GM19025 (cell line): ENCODE measurements around the gene DZIP1.
"Not testable (repeated sequence)": the region's sequence is repeated elsewhere in the genome, so short reads cannot be mapped to it uniquely, and the experiment has no call there.

Source experiments
- ATAC-seq: cut with Tn5 transposase; IDR thresholded peaks from one replicate; pipeline ENCODE4 v1.9.1; 2021; ENCODE audit warnings: mild to moderate bottlenecking, low read depth, moderate library complexity; ENCODE audit not compliant: unreplicated experiment

Gene DZIP1, protein sequence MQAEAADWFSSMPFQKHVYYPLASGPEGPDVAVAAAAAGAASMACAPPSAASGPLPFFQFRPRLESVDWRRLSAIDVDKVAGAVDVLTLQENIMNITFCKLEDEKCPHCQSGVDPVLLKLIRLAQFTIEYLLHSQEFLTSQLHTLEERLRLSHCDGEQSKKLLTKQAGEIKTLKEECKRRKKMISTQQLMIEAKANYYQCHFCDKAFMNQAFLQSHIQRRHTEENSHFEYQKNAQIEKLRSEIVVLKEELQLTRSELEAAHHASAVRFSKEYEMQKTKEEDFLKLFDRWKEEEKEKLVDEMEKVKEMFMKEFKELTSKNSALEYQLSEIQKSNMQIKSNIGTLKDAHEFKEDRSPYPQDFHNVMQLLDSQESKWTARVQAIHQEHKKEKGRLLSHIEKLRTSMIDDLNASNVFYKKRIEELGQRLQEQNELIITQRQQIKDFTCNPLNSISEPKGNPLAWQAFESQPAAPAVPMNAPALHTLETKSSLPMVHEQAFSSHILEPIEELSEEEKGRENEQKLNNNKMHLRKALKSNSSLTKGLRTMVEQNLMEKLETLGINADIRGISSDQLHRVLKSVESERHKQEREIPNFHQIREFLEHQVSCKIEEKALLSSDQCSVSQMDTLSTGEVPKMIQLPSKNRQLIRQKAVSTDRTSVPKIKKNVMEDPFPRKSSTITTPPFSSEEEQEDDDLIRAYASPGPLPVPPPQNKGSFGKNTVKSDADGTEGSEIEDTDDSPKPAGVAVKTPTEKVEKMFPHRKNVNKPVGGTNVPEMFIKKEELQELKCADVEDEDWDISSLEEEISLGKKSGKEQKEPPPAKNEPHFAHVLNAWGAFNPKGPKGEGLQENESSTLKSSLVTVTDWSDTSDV

DNA sequence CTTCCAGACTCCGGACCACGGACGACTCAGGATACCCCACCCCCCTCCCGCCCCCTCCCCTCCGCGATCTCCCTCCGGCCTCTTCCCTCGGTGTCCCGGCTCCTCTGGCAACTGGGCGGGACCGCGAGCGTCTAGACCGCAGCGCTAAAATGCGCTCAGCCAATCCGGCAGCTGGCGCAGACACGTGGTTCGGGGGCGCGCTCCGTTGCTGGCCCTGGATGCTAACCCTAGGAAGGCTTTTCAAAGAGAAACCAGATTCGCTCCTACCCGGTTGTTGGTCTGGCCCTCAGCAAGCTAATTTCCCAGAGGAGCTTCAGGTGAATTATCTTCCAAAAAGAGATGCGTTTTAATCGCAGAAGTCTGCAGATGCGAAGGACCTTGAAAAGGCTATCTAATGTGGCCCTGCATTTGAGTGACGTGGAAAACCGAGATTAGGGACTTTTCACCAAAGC lies at the start of gene DZIP1:
DZIP1 (minus strand) TSS at position 106 of the 452 bp plus-strand sequence. CDS start 2,677 bp downstream, outside the sequence.
- ATAC-seq, result peak; percentile 67

DNA sequence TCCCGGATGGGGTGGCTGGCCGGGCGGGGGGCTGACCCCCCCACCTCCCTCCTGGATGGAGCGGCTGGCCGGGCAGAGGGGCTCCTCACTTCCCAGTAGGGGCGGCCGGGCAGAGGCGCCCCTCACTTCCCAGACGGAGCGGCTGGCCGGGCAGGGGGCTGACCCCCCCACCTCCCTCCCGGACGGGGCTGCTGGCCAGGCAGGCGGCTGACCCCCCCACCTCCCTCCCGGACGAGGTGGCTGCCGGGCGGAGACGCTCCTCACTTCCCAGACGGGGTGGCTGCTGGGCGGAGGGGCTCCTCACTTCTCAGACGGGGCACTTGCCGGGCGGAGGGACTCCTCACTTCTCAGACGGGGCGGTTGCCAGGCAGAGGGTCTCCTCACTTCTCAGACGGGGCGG lies 46.5 kb upstream of the DZIP1 start:
- not testable (repeated sequence) for ATAC-seq

DNA sequence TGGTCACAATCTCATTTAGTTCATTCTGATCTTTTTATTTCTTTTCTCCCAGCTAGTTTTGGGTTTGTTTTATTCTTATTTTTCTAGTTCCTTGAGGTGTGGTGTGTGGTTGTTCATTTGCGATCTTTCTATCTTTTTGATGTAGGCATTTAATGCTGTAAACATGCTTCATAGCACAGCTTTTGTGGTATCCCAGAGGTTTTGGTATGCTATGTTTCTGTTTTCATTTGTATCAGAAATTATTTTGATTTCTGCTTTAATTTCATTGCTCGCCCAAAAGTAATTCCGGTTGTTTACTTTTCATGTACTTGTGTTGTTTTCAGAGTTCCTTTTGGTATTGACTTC lies 45.0 kb upstream of the DZIP1 start:
- ATAC-seq, result no peak

DNA sequence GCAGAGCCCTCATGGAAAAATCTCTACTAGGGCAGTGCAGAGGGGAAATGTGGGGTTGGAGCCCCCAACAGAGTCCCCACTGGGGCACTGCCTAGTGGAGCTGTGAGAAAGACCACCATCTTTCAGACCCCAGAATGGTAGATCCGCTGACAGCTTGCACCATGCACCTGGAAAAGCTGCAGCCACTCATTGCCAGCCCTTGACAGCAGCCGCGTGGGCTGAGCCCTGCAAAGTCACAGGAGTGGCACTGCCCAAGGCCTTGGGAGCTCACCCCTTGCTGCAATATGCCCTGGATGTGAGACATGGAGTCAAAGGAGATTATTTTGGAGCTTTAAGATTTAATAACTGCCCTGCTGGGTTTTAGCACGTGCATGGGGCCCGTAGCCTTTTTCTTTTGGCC lies 40.5 kb upstream of the DZIP1 start:
- not testable (repeated sequence) for ATAC-seq

DNA sequence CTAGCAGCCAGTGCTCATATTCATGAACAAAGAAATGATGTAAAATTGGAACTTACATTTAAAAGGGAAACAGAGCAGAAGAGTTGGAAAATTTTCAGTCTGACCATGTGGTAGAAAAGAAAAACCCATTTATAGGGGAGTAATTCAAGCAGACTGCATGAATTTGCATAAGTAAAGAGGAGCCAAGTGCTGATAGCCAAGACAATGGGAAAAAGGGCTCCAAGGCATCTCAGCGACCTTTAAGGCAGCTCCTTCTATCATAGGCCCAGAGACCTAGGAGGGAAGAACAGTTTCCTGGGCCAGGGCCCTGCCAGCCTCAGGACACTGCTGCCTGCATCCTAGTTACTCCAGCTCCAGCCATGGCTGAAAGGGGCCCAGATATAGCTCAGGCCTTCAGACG lies 39.9 kb upstream of the DZIP1 start:
- no peak for ATAC-seq

DNA sequence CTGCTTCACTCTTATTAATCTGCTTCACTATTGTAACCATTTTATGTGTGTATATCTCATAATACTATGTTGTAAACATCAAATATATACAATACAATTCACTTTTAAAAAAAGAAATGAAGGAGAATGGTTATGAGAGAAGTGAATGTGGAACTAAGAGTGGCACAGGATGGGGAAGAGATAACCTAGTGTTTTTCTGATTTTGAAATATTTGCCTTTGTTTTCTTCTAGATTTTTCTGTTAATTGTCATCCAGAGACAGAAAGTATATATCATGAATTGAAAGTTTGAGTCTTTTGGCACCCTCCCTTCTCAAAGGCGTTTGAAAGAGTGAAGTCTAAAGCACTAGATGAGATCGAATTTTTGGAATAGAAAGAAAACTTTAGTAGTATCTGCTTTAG lies 35.2 kb upstream of the DZIP1 start:
- ATAC-seq, result no peak

DNA sequence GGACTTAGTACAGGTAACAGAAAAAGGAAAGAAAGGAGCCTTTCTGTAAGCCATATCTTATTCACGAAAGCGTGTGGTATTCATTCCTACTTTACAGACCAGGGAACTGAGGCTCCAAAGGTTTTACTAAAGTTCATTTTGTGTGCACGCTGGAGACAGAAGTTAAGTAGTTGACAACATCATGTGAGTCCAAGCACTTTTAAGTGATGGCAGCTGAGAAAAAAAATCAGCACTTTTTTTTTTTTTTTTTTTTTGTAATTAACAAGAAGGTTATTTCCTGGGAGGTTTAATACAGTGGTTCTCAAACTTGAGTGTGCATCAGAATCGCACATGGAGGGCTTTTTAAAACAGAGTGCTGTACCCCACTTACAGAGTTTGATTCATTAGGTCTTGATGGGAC lies 34.5 kb upstream of the DZIP1 start:
- no peak for ATAC-seq

DNA sequence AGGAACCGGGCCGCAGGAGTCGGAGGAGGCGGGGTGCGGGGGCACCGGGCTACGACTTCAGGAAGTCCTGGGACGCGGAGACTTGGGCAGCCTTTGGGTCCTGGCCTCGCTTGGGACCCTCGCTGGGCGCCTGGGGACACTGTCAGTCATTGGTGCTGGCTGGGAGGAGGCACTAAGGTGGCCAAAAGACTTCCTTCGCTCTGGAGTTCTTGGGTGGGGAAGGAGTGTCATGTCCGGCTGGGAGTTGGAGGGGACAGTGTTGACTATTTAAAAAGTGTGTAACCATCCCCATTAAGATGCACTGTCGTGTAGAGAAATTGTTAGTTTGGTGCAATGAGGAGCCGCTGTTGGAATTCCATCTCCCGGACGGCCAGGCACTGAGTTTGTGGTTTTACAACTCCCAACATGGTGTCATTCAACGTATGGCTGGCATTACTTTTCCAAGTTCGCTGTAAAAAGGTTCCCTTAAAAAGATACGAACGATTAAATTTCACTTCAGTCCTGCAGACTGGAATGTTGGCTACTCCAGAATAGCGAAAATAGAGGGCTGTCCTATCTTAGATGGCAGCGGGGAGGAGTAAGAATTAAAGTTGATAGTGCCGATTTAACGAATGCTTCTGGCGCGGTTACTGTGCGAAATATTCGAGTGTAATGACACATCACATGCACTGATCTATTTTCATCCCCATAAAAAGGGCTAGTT lies 33.2 kb upstream of the DZIP1 start:
- no peak for ATAC-seq

DNA sequence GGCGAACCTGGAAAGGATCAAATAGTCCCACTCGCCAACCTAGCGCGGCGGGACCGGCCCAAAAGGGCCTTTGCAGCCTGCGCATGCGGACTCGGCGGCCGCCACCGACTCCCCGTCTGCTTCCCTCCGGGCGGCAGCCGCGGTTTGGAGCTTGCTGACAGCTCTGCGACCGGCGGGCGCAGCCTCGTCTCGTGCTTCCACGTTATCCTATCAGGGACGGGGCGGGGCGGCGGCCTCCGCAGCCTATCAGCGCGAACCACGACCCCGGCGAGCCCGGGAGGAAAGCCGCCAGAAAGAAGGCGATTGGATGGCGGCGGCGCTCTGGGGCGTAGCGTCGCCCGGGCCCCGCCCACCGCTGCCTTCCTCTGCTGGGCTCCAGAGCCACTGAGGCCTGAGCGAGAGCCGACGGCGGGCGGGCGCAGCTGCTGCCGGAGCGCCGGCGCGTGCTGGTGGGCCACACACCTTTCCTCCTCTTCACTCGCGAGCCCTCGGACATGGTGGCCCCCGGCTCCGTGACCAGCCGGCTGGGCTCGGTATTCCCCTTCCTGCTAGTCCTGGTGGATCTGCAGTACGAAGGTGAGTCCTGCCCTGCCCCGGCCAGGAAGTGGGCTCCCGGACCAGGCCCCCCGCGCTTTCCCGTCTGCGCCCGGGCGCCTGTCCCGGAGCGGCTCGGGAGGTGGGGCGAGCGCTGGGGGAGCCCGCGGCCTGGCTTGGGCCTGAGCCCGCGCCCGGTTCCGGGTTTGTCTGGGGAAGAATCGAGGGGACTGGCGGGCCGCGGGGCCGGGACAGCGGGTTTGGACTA lies 32.5 kb upstream of the DZIP1 start, which contains the start of gene DNAJC3:
DNAJC3 (plus strand) TSS at position 378 of the 802 bp plus-strand sequence; CDS start at position 495, 117 bp downstream.
- peak; percentile 95 for ATAC-seq

DNA sequence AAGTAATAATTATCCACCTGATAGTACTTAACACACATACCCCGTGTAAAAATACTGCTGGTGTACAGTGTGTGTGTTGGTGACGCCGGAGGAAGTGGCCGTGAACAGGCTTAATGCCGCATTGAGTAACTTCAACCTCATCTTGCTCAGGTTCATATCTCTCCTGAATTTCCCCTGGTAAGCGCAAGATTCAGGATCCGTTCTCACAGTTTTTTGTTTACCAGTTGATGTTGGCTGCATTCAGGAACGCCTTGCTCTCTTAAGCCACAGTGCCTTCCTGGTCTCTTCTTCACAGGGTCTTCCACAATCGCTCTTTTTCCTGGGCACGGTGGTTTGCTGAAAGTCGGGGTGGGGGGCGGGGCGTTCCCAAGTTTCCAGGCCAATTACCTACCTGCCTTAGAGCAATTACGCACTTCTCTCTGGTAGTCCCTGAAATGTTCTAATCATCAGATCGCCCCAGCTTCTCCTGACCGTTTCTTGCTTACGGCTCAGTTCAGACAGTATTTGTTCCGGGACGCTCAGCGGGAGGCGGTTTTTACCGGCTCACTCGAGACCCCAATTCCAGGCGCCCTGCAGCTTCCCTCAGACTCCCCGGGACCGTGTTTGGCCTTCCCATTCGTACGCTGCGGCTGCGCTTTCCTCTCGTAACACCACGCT lies 31.7 kb upstream of the DZIP1 start:
- no peak for ATAC-seq

DNA sequence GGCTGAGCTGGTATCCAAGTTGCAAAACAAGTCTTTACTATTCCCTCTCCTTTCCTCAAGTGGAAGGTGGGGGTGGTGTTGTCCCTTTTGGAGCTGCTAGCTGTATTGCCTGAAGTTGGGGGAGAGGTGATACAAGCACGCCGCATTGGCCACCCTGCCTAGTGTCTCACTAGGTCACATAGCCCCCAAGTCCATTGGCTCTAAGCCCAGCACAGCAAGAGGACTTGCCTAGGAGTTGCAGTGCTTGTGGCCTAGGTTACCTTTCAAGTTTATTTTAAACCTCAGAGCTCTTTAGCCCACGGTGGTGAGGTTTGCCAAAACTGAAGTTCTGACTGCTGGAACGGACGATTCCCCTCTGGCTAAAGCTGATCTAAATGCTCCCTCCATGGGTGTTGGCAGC lies 27.1 kb upstream of the DZIP1 start:
- ATAC-seq, result no peak

DNA sequence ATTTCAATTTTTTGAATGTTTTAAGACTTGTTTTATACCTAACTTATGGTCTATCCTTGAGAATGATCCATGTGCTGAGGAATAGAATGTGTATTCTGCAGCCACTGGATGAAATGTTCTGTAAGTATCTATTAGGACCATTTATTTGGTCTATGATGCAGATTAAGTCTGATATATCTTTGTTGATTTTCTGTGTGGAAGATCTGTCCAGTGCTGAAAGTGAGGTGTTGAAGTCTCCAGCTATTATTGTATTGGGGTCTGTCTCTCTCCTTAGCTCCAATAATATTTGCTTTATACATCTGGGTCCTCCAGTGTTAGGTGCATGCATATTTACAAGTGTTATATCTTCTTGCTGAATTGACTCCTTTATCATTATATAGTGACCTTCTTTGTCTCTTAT lies 22.7 kb upstream of the DZIP1 start:
- ATAC-seq, result not testable (repeated sequence)

DNA sequence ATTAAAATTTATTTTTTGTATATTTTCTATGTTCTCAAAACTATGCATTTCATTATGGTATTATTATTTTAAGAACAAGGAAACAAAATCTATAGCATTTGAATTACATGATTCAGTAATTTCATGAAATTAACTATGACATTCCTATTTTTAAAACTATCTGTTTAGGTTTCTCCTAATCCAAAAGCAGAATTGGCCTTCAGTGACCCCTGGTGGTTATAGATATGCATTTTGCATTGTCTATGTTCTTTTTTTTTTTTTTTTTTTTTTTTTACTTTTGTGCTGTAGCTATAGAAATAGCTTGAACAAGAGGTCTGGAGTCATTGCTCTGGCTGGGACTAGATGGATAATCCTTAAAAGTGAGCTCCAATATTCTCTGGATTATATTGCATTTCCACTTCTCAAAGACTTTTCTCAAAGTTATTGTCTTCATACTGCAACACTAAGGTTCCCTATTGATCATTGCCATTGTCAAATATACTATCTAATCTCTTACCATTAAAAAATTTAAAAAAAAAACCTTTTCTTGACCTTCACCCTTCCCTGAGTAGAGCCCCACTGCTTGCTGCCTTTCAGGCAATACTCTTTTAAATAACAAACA lies 16.6 kb upstream of the DZIP1 start:
- no peak for ATAC-seq

DNA sequence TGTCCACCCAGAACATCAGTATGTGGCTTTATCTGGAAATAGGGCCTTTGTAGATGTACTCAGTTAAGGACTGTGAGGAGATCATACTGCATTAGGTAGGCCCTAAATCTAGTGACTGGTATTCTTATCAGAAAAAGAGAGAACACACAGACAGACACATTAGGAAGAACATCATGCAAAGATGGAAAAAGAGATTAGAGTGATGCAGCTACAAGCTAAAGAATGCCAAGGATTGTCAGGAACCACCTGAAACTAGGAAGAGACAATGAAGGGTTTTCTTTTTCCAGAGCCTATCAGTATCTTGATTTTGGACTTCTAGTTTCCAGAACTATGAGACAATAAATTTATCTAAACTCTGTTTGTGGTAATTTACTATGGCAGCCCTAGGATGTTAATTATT lies 15.0 kb upstream of the DZIP1 start:
- no peak for ATAC-seq

DNA sequence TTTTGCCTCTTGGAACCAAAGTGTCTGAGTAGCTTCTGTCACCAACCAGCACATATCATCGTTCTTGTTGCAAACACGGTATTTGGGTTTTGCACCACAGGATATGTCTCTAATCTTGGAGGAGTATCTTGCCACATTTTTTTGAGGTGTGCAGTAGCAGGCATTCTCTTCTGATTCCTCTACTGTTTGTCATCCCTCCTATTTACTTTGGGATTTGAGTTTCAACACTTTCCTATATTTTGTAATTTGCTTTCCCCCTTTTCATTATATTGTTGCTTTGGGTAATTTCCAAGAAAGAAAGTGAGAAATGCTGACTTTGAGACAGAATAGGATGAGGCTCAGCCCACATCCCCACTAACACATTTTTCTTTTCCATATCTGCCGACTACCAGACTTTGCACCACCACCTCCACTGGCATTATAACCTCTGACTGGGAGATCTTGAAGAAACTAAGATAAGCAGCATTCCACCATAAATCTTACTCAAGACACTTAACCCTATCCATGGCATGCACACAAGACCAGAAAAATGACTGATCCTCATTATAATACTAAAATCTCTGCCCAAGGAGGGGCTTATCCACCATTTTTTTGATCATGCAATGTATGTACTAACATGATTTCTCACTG lies 12.0 kb upstream of the DZIP1 start:
- no peak for ATAC-seq

DNA sequence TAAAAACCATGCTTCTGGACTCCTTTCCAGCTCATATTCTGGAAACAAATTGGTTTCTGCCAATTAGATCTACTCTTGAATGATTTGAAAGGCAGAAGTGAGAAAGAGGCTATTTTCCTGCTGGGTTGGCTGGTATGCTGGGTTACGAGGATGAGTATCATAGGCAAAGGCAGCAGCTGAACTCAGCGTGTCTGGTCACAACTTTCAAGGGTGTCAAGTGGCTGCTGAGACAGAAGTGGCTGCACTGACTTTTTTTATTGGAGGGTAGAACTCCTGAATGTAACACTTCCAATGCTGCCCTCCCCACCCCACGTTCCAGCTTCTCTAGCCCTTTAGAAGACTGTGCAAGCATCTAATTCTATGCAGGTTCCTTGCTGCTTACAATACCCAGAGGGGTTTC lies 8.3 kb upstream of the DZIP1 start:
- ATAC-seq, result no peak

DNA sequence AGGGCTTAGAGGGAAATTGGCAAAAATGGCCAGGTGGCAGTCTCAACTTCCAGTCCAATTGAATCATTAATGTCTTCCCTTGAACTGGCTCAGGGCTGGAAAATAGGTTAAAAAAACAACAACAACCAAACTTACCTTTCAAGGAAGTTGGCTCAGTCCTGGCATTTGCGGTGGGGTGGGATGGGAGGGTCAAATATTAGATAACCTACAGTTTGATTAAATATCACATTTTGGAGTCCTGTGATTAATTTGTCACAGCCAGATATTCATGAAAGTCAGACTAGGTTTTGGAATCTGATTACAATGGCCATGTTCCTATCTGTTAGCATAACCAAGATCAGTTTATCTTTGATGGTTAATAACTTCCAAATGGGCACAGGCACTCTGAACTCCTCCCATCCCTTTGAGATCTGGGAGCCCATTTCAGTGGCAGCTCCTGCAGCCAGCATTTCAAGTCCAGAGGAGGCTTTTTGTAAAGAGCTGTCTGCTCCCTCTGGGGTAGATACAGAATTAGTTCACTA lies 7.8 kb upstream of the DZIP1 start:
- no peak for ATAC-seq

DNA sequence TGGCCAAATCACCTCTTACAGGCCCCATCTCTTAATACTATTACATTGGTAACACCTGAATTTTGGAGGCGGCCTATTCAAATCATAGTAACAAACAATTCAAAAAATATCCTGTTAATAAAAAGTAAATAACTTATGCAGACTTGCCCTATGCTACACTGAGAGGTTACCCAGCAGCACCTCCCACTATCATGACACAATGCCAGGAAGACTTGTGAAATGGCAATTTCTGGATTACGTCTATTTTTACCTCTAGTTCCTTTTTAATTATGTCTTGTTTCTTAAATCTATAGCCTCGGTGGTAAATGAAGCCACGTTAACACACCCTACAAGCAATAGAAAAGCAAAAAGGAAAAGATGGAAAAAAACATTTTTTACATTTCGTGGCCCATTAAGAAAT lies 6.2 kb upstream of the DZIP1 start:
- ATAC-seq, result no peak

DNA sequence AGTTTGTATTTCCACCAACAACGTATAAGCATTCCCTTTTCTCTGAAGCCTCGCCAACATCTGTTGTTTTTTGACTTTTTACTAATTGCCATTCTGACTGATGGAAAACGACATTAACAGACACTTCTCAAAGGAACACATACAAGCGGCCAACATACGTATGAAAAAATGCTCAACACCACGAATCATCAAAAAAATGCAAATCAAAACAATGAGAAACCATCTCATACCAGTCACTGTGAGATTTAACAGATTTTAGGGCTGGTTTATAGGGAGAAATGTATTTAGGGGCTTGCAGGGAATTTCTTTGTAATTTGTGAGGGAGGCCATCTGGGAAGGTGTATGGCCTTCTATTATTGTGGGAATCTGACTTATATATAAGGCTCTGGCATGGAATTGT lies 2.8 kb upstream of the DZIP1 start:
- ATAC-seq, result no peak
